Adrenal gland (tissue), 12 donors: Measurements from ENCODE around the gene CCIN. TPM values are rescaled to one million over a fixed set of nuclear protein-coding genes. Genes with fewer than 3 reads are reported as not detected.
A peak's percentile ranks its signal among the peaks of the same experiment; 100 is the strongest.
"Not testable (repeated sequence)": the region's sequence is repeated elsewhere in the genome, so short reads cannot be mapped to it uniquely, and the experiment has no call there.

Source experiments
- DNase-seq, 7 donors: peaks; one replicate each; pipeline ENCODE4 v3.0.0-alpha.2; 2019 to 2020
- H3K27ac ChIP-seq, 5 donors: fragments of 200-600 bp; sonication (generic) in 4 of 5; 1 replicate in 3 of 5; 2 replicates in 2 of 5; pipeline versions ENCODE4 v1.5.1 to v1.8.0; 2016 to 2020; ENCODE audit warnings: mild to moderate bottlenecking in 1 of 5
- H3K27me3 ChIP-seq: fragments of 200-600 bp; 2 replicates; pipeline ENCODE4 v1.8.0; 2021
- H3K36me3 ChIP-seq, 2 donors: fragments of 200-600 bp; replicated peaks in 1 of 2; 1 replicate in 1 of 2; 2 replicates in 1 of 2; pipeline versions ENCODE4 v1.5.1 to v1.8.0; 2018 to 2022
- H3K4me1 ChIP-seq, 2 donors: fragments of 200-600 bp; replicated peaks in 1 of 2; 1 replicate in 1 of 2; 2 replicates in 1 of 2; pipeline versions ENCODE4 v1.5.1 to v1.8.0; 2018 to 2021
- H3K4me3 ChIP-seq, 4 donors: fragments of 200-600 bp; sonication (generic) in 3 of 4; one replicate each; pipeline ENCODE4 v1.5.1; 2016 to 2018
- H3K9me3 ChIP-seq, 3 donors: fragments of 200-600 bp; sonication (generic) in 1 of 3; replicated peaks in 1 of 3; 1 replicate in 2 of 3; 2 replicates in 1 of 3; pipeline versions ENCODE4 v1.5.1 to v1.8.0; 2016 to 2021
- CTCF ChIP-seq, 6 experiments: fragments of 450-650 bp in 4 of 6; fragments of 200-600 bp in 2 of 6; sonication (generic) in 1 of 6; IDR thresholded peaks; 1 replicate in 5 of 6; 2 replicates in 1 of 6; pipeline versions ENCODE4 v1.5.1 to v1.8.0; 2016 to 2021; ENCODE audit warnings: antibody characterized with exemption in 6 of 6, mild to moderate bottlenecking in 2 of 6, moderate library complexity in 1 of 6
- POLR2A ChIP-seq, 2 donors: fragments of 450-650 bp; IDR thresholded peaks; one replicate each; pipeline ENCODE4 v1.6.1; 2017; ENCODE audit warnings: antibody characterized with exemption in 2 of 2, mild to moderate bottlenecking in 2 of 2, moderate library complexity in 1 of 2
- WGBS, 4 donors: extraction: QIAGEN DNeasy Blood & Tissue Kit in 2 of 4; methylation state at CpG; one replicate each; pipeline versions ENCODE4 v1.1.5 to v1.1.7; 2013 to 2017; 5-methylcytosine and 5-hydroxymethylcytosine counted together
- intact Hi-C, 2 donors: fragments of 100-400 bp; cut with DNase I; formaldehyde crosslinking; loops; one replicate each; pipeline versions ENCODE4 v1.14.1 to v1.15.0; 2022 to 2023
- polyA plus RNA-seq, 3 donors: library from polyadenylated mRNA; stranded (reverse); fragments of 200-250 nt in 2 of 3; fragments of 350-450 nt in 1 of 3; fragmentation: Illumina TruSeq in 1 of 3; extraction: RNeasy Lipid Tissue Mini Kit (QIAGEN cat#74804) in 1 of 3; gene quantifications; one replicate each; pipeline ENCODE4 v1.2.3, GENCODE V29; 2013 to 2014
- total RNA-seq, 9 donors: library from RNA; depleted of rRNA in 4 of 9; stranded (reverse); fragments of >200 nt in 4 of 9; fragments of 120-200 nt in 1 of 9; fragmentation: NEBNext Ultra II Directional in 1 of 9; extraction: Animal tissue kit (Norgen Biotek cat#: 25700) in 1 of 9; gene quantifications; one replicate each; pipeline versions ENCODE4 v1.1.0 to v1.2.4, GENCODE V29; 2013 to 2023
- donor health status: healthy with polysubstance abuse.
- donor health status: Bipolar disorder and iron deficiency.
- donor health status: DM: yes; HTN: yes; CAD: no.
- donor health status: DM: no; HTN: no; CAD: no.
- donor health status: DM: no; HTN: no; CAD: no.
- donor health status: DM: yes; HTN: yes; CAD: no.

Gene CCIN
- total and polyA plus RNA-seq, 12 donors: 0.20 to 1.9 (median 0.49) TPM

GRCh38 chr9:36156116-36156515, 13.1 kb upstream of the CCIN start:
- TF ChIP-seq POLR2A (IDR thresholded peaks at IDR 0.05): no peak
- TF ChIP-seq CTCF (IDR thresholded peaks at IDR 0.05): no peak
- WGBS, 4 donors: 95 to 100% (median 98%) methylated on average over 6 of the region's 6 CpGs
- Histone ChIP-seq H3K36me3 (no peaks in the 10 kb centered on the region), H3K27me3 (no peaks in the 10 kb centered on the region), H3K27ac (no peak overlapping the region), H3K4me3 (no peak overlapping the region), H3K9me3 (no peaks in the 10 kb centered on the region), H3K4me1 (peaks cover 0 to 20% of the 10 kb centered on the region in 2 donors)
- DNase-seq: no peak
- intact Hi-C loops: no loop called here

DNA sequence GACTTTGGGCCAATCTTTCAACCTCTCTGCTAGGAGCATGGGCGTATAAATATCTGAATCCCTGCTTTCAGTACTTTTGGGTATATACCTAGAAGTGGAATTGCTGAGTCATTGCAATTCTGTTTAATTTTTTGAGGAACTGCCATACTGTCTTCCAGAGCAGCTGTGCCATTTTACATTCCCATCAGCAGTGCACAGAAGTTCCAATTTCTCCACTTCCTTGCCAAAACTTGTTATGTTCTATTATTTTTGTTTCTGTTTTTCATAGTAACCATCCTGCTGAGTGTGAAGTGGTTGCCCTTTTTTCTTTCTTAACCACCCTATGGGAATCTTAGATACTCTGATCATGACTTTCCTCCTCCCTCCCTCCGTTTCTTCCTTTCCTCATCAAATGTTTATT, 11.1 kb upstream of the CCIN start:
- intact Hi-C loops: no loop called here
- 59 to 82% (median 67%) methylated on average over 2 of the region's 2 CpGs for WGBS, 4 donors
- peak overlapping the region in 2 of 5 donors; percentile 43 to 45 for H3K27ac ChIP-seq

DNA sequence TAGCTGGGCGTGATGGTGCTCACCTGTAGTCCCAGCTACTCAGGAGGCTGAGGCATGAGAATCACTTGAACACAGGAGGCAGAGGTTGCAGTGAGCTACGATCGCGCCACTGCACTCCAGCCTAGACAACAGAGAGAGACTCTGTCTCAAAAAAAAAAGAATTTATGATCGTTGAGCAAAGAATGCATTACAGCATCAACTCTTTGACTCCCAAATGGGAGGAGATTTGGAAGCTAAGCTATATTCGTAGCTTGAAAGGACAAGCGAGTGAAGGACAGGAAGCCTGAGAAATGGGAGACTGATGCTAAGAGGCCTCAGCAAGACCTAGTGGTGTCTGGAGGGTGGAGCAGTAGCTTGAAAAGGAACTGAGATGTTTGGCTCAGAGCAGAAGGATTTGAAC, 10.3 kb upstream of the CCIN start:
- H3K36me3 ChIP-seq: no peaks in the 10 kb centered on the region
- peak overlapping the region in 2 of 5 donors; percentile 8 to 43 for H3K27ac ChIP-seq
- no peak overlapping the region for H3K4me3 ChIP-seq
- intact Hi-C loops: no loop called here
- DNase-seq: no peak
- no peaks in the 10 kb centered on the region for H3K9me3 ChIP-seq
- H3K4me1 ChIP-seq: peaks cover 11 to 36% of the 10 kb centered on the region in 2 donors
- H3K27me3 ChIP-seq: no peaks in the 10 kb centered on the region
- 77 to 90% (median 84%) methylated on average over 7 of the region's 7 CpGs for WGBS, 4 donors
- no peak for TF ChIP-seq POLR2A (IDR thresholded peaks at IDR 0.05)
- no peak for TF ChIP-seq CTCF (IDR thresholded peaks at IDR 0.05)

More for the DNA sequence above, 11.1 kb upstream of the CCIN start:
- no peaks in the 10 kb centered on the region for H3K36me3 ChIP-seq
- TF ChIP-seq CTCF (IDR thresholded peaks at IDR 0.05) (no peak), POLR2A (IDR thresholded peaks at IDR 0.05) (no peak)
- H3K9me3 ChIP-seq: no peaks in the 10 kb centered on the region
- no peaks in the 10 kb centered on the region for H3K27me3 ChIP-seq
- no peak for DNase-seq
- peaks cover 4 to 28% of the 10 kb centered on the region in 2 donors for H3K4me1 ChIP-seq
- H3K4me3 ChIP-seq: no peak overlapping the region

DNA sequence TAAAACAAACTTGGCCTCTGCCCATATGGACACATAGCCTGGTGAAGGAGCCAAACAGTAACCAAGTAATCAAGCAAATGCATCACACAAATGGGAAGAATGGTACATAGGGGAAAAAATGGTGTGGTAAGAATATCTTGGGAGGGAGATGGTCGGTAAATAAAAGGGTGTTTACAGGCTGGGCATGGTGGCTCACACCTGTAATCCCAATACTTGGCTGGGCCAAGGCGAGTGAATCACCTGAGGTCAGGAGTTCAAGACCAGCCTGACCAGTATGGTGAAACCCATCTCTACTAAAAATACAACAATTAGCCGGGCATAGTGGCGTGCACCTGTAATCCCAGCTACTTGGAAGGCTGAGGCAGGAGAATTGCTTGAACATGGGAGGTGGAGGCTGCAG, 9.7 kb upstream of the CCIN start:
- H3K9me3 ChIP-seq, H3K27me3 ChIP-seq, DNase-seq, H3K4me3 ChIP-seq, intact Hi-C loops, H3K36me3 ChIP-seq: not testable (repeated sequence)
- 89 to 98% (median 93%) methylated on average over 4 of the region's 4 CpGs for WGBS, 4 donors
- Histone ChIP-seq H3K4me1 (peaks cover 11 to 35% of the 10 kb centered on the region in 2 donors), H3K27ac (peak overlapping the region in 1 of 5 donors; percentile 43)

- H3K27ac ChIP-seq, H3K9me3 ChIP-seq, H3K4me3 ChIP-seq, DNase-seq, H3K27me3 ChIP-seq, H3K36me3 ChIP-seq: not testable (repeated sequence)
- 78 to 90% (median 82%) methylated on average over 11 of the region's 11 CpGs for WGBS, 4 donors
- peaks cover 11 to 29% of the 10 kb centered on the region in 2 donors for H3K4me1 ChIP-seq
- intact Hi-C loops: loop anchor here in 1 of 2 donors (10.0 kb wide), 1 partner anchor 135 kb away; no protein-coding TSS in a partner anchor
Measured at GRCh38 chr9:36160126-36160525, 9.1 kb upstream of the CCIN start.
